BJ (cell line): ENCODE data around the gene FBXW7. TPM values are rescaled to one million over a fixed set of nuclear protein-coding genes. Genes with fewer than 3 reads are reported as not detected.

Experiments used
- CTCF ChIA-PET: fragments of 350-600 bp; formaldehyde crosslinking; extraction: SDS; loops from one replicate; lab custom pipeline; 2021; ENCODE audit warnings: antibody characterized with exemption, inconsistent platforms; lab: Yijun Ruan, JAX
- POLR2A ChIA-PET: fragments of 300-600 bp; sonication (Branson Sonifier 250); formaldehyde crosslinking; extraction: SDS; loops from one replicate; lab custom pipeline; 2021; ENCODE audit warnings: antibody characterized with exemption; lab: Charles Lee
- DNase-seq: peaks from one replicate; pipeline ENCODE4 v3.0.0-alpha.2; 2011; ENCODE audit warnings: low read depth
- H3K27me3 ChIP-seq: 2 replicates; pipeline ENCODE4 v1.6.0; 2011; ENCODE audit warnings: low read length; ENCODE audit not compliant: control insufficient read depth, insufficient read depth
- H3K36me3 ChIP-seq: 2 replicates; pipeline ENCODE4 v1.5.1; 2011; ENCODE audit warnings: low read length; ENCODE audit not compliant: control insufficient read depth, insufficient read depth
- H3K4me3 ChIP-seq: 2 replicates; pipeline ENCODE4 v1.5.1; 2011; ENCODE audit warnings: low read depth, mild to moderate bottlenecking, control low read depth, low read length
- CTCF ChIP-seq: IDR thresholded peaks from 2 replicates; pipeline ENCODE4 v1.5.1; 2011; ENCODE audit warnings: low read depth, mild to moderate bottlenecking, control low read depth, inconsistent platforms, low read length, moderate library complexity; ENCODE audit not compliant: insufficient read depth
- polyA plus RNA-seq: library from polyadenylated mRNA; depleted of rRNA; stranded (reverse); fragments of >200 nt; gene quantifications from 2 replicates; pipeline ENCODE4 v1.2.3, GENCODE V29; 2011

FBXW7 gene
- polyA plus RNA-seq, 1 experiment: 4.1 TPM

- CTCF ChIA-PET: interaction anchor here (0.7 kb wide), 2 partner anchors 9 to 158 kb away, joined by 3 read pairs; no protein-coding TSS in a partner anchor
These were observed 25.3 kb downstream of the FBXW7 start for GRCh38 chr4:152510349-152511147.

GRCh38 chr4:152509595-152510225 is 26.2 kb downstream of the FBXW7 start:
- no peak for TF ChIP-seq CTCF

More at GRCh38 chr4:152510349-152511147, 25.3 kb downstream of the FBXW7 start:
- TF ChIP-seq CTCF: no peak
- Histone ChIP-seq H3K27me3 (no peaks in the 10 kb centered on the region), H3K4me3 (no peak overlapping the region), H3K36me3 (no peaks in the 10 kb centered on the region)
- POLR2A ChIA-PET: no interaction called here
- DNase-seq: no peak

GRCh38 chr4:152508818-152509217 is 27.1 kb downstream of the FBXW7 start:
- no peak for TF ChIP-seq CTCF
- Histone ChIP-seq H3K36me3 (no peaks in the 10 kb centered on the region), H3K4me3 (no peak overlapping the region), H3K27me3 (no peaks in the 10 kb centered on the region)
- DNase-seq: no peak
- ChIA-PET CTCF (no interaction called here), POLR2A (no interaction called here)

More at GRCh38 chr4:152509595-152510225, 26.2 kb downstream of the FBXW7 start:
- ChIA-PET CTCF (interaction anchor here (0.6 to 0.7 kb wide), 3 partner anchors 9 to 159 kb away, joined by 3 read pairs; no protein-coding TSS in a partner anchor), POLR2A (no interaction called here)
- no peak for DNase-seq
- Histone ChIP-seq H3K27me3 (no peaks in the 10 kb centered on the region), H3K4me3 (no peak overlapping the region), H3K36me3 (no peaks in the 10 kb centered on the region)

- DNase-seq: no peak
- ChIA-PET POLR2A (no interaction called here), CTCF (no interaction called here)
These were observed 27.5 kb downstream of the FBXW7 start for GRCh38 chr4:152508386-152508785.

More at GRCh38 chr4:152508386-152508785, 27.5 kb downstream of the FBXW7 start:
- Histone ChIP-seq H3K27me3 (no peaks in the 10 kb centered on the region), H3K4me3 (no peak overlapping the region), H3K36me3 (no peaks in the 10 kb centered on the region)
- no peak for TF ChIP-seq CTCF
